Measurements from ENCODE around the gene TBCE.

Gene TBCE, protein sequence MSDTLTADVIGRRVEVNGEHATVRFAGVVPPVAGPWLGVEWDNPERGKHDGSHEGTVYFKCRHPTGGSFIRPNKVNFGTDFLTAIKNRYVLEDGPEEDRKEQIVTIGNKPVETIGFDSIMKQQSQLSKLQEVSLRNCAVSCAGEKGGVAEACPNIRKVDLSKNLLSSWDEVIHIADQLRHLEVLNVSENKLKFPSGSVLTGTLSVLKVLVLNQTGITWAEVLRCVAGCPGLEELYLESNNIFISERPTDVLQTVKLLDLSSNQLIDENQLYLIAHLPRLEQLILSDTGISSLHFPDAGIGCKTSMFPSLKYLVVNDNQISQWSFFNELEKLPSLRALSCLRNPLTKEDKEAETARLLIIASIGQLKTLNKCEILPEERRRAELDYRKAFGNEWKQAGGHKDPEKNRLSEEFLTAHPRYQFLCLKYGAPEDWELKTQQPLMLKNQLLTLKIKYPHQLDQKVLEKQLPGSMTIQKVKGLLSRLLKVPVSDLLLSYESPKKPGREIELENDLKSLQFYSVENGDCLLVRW

DNA sequence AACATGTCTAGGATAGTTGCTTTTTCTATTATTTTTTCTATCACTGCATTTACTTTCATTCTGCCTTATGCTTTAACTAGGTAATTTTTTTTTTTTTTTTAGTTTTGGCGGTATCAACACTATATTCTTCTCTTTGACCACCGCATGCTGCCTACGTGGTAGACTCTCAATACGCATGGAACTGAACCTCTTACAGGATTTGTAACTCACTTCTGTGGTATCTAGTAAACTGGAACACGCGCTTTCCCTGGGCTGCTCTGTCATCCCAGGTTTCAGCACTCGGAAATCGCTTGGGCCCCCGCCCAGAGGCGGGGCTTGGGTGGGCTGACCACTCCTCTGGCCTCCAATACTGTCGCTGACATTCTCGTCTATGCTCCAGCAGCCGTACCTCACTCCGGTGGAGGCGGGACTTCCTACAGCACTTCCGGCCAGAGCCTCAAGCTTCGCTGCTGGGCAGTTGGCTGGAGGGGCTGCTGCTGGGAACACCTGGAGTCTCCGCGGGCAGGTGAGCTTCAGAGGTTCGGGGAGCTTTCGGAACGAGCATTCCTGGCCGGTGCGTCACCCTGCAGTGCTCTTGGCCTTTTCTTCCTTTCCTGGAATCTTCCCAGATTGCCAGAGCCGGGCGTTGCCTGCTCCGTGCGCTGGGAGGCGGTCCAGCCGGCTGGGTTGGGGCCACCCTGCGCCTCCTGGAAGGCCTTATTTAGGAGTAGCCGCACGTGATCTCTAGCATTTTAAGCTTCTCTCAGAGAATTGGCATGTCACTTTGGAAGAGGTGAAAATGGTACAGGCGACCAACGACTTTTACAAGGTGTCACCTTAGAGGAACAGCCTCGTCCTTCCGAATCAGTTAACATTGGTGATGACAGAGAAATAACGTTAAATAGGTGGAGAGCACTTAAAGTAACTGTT, at the start of gene TBCE:
TBCE (plus strand) TSS at position 428 of the 909 bp plus-strand sequence. CDS start 12,623 bp downstream, outside the sequence.
- Mint-ChIP-seq H3K36me3 (ENCODE audit: low read depth) (peaks cover 25% of the 10 kb centered on the region), H3K9me3 (no peaks in the 10 kb centered on the region), H3K27me3 (no peaks in the 10 kb centered on the region), H3K4me3 (peak within 1 kb of the TSS; percentile 98), H3K4me1 (ENCODE audit: low read depth) (peaks cover 32% of the 10 kb centered on the region), H3K27ac (peak within 1 kb of the TSS; percentile 97)
- DNase-seq, result peak; percentile 92

DNA sequence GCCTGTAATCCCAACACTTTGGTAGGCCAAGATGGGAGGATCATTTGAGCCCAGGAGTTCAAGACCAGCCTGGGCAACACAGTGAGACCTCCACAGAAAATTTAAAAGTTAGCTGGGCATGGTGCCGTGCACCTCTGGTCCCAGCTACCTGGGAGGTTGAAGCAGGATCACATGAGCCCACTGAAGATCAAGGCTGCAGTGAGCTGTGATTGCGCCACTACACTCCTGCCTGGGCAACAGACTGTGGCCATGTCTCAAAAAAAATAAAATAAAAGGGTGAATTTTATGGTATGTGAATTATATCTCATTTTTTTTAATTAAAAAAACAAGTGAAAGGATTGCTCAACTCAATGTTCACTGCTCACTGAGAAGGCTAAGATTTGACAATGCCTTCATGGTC, 48.0 kb upstream of the TBCE start:
- Mint-ChIP-seq H3K27ac (peak overlapping the region; percentile 78), H3K4me1 (ENCODE audit: low read depth) (peaks cover 74% of the 10 kb centered on the region), H3K27me3 (no peaks in the 10 kb centered on the region), H3K4me3 (no peak overlapping the region), H3K9me3 (no peaks in the 10 kb centered on the region), H3K36me3 (ENCODE audit: low read depth) (peaks cover 57% of the 10 kb centered on the region)
- no peak for DNase-seq

DNA sequence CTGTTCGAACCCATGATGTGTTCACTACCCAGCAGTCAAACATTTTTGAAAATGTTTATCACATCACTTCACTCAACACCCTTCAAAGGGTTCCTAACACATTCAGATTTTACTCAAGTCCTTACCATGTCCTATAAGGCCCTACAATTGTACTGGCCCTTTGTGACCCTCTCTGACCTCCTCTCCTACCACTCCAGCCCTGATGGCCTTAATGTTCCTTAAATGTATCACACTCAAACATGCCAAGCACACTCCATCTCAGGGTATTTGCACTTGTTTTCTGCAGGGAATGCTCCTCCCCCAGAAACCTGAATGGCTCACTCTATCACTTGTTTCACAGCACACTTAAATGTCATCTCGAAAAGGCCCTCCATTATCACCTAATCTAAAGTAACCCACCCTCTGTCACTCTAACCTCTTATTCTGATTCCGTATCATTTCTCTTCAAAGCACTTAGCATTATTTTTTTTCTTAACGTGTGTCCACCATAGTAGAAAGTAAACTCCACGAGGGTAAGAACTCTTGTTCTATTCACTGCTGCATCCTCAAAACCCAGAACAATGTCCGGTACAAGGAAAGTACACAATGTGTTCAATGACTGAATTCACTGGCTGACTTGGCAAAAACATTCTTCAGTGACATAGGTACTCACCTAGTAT, 46.6 kb upstream of the TBCE start:
- Mint-ChIP-seq H3K27me3 (no peaks in the 10 kb centered on the region), H3K27ac (peak overlapping the region; percentile 78), H3K4me3 (no peak overlapping the region), H3K4me1 (ENCODE audit: low read depth) (peaks cover 76% of the 10 kb centered on the region), H3K36me3 (ENCODE audit: low read depth) (peaks cover 66% of the 10 kb centered on the region), H3K9me3 (no peaks in the 10 kb centered on the region)
- DNase-seq, result no peak

DNA sequence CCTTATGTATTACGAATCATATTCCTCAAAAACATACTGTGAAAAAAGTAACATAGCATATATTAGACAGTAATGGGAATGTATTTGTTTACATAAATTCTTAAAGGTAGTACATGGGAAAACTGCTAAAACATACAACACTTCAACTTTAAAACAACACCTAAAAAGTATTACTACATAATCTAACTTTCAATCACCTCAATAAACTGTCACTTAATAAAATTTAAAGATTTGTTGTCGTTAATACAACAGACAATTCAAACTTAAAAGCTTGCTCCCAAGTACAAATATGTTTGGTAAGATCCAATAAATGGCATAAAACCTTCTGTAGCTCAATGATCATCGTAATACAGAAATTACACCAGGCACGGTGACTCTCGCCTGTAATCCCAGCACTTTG, 42.9 kb upstream of the TBCE start:
- peak overlapping the region; percentile 83 for H3K27ac Mint-ChIP-seq
- peaks cover 57% of the 10 kb centered on the region for H3K4me1 Mint-ChIP-seq (ENCODE audit: low read depth)
- H3K4me3 Mint-ChIP-seq, result peak overlapping the region; percentile 92
- peaks cover 66% of the 10 kb centered on the region for H3K36me3 Mint-ChIP-seq (ENCODE audit: low read depth)
- no peak for DNase-seq
- H3K27me3 Mint-ChIP-seq, result no peaks in the 10 kb centered on the region
- no peaks in the 10 kb centered on the region for H3K9me3 Mint-ChIP-seq

DNA sequence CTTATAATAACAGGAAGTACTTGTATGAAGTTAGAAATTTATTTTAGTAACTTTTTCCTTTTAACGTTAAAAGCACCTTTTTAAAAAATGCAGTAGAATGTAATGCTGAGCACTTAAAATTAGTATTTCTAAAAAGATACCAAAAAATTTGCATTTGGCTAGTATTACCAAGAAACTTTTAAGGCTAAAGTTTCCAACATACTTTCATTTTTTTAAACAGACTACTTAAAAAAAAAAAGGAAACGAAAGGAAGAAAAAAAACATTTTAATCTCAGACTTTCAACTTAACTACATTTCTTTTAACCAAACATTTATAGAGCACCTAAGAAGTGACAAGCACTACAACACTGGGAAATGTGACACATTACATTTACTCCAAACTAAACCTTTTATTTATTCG, 42.1 kb upstream of the TBCE start:
- H3K4me1 Mint-ChIP-seq (ENCODE audit: low read depth), result peaks cover 52% of the 10 kb centered on the region
- H3K27me3 Mint-ChIP-seq, result no peaks in the 10 kb centered on the region
- H3K9me3 Mint-ChIP-seq, result no peaks in the 10 kb centered on the region
- no peak for DNase-seq
- H3K4me3 Mint-ChIP-seq, result peak overlapping the region; percentile 92
- peak overlapping the region; percentile 96 for H3K27ac Mint-ChIP-seq
- peaks cover 58% of the 10 kb centered on the region for H3K36me3 Mint-ChIP-seq (ENCODE audit: low read depth)

DNA sequence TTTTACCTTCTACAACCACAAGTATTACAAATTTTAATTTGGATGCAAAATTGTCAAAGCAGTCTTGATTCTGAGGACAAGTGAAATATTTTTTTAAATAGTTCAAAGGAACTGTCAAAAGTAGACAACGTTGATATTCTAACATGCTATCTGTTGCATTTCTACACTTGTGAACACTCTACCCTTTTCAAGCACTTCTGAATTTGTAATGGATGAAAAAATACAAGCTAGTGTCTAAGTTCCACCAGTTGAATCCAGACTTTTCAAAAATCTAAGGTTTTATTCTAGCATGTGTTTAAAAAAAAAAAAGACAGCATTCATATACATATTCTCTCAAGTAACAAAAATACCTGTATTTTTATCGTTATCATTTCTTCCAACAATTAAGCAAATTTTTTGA, 41.4 kb upstream of the TBCE start:
- peak overlapping the region; percentile 96 for H3K27ac Mint-ChIP-seq
- no peak for DNase-seq
- peaks cover 53% of the 10 kb centered on the region for H3K36me3 Mint-ChIP-seq (ENCODE audit: low read depth)
- H3K27me3 Mint-ChIP-seq, result no peaks in the 10 kb centered on the region
- H3K4me1 Mint-ChIP-seq (ENCODE audit: low read depth), result peaks cover 52% of the 10 kb centered on the region
- H3K4me3 Mint-ChIP-seq, result peak overlapping the region; percentile 92
- H3K9me3 Mint-ChIP-seq, result no peaks in the 10 kb centered on the region

DNA sequence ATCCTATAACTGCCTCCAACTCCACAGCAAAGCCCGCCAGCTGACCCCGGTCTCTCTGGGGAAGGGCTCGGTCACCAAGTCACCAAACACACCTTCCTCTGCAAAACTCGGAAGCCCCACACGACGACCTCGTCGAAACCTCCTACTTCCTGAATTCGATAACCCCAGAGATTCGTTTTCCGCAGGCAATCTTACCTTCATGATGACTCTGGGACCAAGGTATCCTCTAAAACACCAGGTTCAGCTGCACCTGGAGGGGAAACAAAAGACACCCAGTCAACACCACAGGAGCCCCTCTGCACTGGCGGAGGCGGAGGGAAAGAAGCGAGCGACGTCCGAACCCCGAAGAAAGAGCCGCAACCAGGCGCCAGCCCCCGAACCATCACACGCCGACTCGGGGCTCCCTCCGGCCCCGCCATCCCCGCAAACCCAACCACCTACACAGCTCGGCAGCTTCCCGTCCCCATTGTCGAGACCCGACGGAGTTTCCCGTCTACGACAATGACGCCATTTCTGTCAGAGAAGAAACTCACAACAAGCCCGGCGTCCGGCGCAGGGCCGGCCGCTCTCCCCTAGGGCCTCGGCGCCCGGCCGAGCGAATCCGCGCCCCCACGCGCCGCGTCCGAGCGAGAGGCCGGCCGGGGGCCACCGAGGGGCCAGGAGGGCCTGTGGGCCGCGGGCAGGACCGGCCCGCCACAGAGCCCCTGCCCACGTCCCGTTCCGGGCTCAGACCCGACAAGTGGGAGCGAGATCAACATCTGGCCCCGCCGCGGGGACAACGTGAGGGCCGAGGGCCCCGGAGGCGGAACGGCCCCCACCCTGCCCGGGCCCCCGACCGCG, 40.3 kb upstream of the TBCE start:
- Mint-ChIP-seq H3K4me1 (ENCODE audit: low read depth) (peaks cover 52% of the 10 kb centered on the region), H3K9me3 (no peaks in the 10 kb centered on the region), H3K36me3 (ENCODE audit: low read depth) (peaks cover 50% of the 10 kb centered on the region), H3K27ac (peak overlapping the region; percentile 96), H3K27me3 (no peaks in the 10 kb centered on the region), H3K4me3 (peak overlapping the region; percentile 92)
- DNase-seq, result peak; percentile 76

DNA sequence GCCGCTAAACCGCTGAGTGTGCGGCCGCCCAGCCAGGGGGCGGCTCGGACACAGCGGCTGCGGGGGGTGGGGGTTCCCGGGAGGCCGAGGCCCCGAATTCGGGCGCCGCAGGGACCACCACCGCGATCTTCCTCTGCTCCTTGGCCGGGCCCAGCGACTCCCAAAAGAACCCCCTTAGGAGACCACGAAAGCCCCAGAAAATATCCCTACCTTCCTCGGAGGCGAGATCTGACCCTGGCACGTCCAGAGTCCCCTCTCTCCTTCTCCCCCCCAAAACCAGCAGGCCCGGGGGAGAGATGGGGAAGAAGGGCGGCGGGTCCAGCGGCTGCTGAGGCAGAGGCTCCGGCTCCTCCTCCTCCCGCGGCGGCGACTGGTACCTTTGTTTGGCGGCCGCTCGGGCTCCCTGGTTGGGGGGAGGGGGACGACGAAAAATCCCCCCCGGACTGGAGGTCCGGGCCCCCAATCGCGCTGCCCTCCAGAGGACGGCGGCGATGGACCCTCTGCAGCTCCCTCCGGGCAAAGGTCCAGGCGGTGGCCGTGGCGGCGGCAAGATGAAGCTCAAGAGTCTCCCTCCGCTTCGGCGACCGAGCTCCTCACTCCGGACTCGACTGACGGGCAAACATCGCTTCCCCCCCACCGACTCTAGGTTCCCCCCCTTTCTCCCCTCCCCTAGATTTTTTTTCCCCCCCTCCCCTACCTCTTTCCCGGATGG, 39.5 kb upstream of the TBCE start, which contains the start of gene ARID4B:
ARID4B (minus strand) TSS at position 621 of the 712 bp plus-strand sequence. CDS start 1,260 bp downstream, outside the sequence.
- Mint-ChIP-seq H3K27ac (peak within 1 kb of the TSS; percentile 96), H3K9me3 (no peaks in the 10 kb centered on the region), H3K4me1 (ENCODE audit: low read depth) (peaks cover 51% of the 10 kb centered on the region), H3K4me3 (peak within 1 kb of the TSS; percentile 92), H3K27me3 (no peaks in the 10 kb centered on the region), H3K36me3 (ENCODE audit: low read depth) (peaks cover 44% of the 10 kb centered on the region)
- peak; percentile 78 for DNase-seq

DNA sequence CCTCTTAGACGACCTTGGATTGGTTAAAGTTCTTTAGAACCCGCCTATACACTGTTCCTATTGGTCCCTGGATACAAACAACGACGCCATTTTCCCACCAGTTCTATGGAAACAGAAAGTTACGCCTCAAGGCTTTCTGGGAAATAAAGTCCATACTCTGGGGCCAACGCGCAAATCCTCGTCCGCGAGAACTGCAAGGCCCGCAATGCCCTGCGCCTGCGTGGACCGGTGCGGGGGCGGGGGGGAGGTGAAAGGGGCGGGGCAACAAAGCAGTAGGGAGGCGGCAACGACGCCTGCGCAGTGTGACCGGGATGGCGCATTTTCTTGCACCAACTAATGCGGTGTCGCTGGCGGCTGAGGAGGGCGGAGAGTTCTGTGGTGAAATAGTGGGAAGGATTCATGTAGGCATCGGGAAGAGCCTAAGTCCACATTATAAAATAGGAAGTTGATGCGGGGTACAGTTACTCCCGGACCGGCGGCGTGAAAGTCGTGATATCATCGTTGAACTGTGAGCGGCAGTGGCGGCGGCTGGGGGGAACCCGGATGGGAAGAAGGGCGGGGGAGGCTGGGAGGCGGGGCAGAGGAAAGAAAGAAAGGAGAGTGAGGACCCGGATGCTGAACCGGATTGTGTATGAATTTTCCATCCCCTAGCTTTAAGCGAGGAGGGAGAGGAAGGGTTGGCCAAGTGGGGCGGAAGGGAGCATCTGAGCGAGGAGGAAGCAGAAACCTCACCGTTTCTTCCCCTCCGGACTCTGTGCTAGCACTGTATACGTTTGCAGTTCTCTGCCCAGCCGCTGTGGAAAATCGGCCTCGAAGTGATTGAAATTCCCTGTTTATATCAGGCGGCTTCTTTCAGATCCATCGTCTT, 38.7 kb upstream of the TBCE start, which contains the start of gene GGPS1:
GGPS1 (plus strand) TSS at position 300 of the 868 bp plus-strand sequence. CDS start 6,695 bp downstream, outside the sequence.
- H3K4me3 Mint-ChIP-seq, result no peak within 1 kb of the TSS
- no peaks in the 10 kb centered on the region for H3K9me3 Mint-ChIP-seq
- no peak within 1 kb of the TSS for H3K27ac Mint-ChIP-seq
- H3K4me1 Mint-ChIP-seq (ENCODE audit: low read depth), result peaks cover 49% of the 10 kb centered on the region
- H3K27me3 Mint-ChIP-seq, result no peaks in the 10 kb centered on the region
- DNase-seq, result peak; percentile 98
- H3K36me3 Mint-ChIP-seq (ENCODE audit: low read depth), result peaks cover 41% of the 10 kb centered on the region

DNA sequence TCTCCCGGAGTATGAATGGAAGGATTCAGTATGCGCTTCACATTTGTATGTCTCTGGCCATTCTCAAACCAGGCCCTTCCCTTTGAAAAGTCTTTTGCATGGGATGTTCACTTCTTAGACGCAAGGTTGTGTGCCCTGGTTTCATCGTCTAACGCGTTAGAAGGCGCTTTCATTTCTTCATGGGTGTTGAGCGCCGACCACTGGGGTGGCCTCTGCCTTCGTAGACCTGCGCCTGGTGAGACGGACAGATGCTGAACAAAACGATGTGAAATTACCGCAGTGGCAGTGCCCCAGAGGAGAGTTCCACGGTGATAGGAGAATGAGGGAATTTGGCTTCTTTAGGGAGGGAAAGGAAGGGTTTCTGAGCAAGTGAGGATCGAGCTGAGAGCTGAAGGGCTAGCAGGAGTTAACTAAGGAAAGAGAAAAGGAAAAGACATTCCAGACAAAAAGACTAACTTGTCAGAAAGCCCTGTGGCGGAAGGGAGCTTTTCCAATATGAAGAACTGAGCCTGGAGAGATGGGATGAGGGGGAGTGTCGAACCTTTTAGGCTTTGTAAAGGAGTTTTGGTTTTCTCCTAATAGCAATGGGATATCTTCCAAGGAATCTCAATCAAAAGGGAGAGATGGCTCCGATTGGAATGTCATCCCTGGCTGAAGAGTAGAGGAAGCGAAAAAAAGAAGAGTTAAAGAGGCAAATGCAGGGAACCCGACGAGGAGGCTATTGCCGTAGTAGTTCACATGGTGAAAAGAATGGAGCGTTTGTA, 37.9 kb upstream of the TBCE start:
- no peaks in the 10 kb centered on the region for H3K27me3 Mint-ChIP-seq
- H3K4me3 Mint-ChIP-seq, result no peak overlapping the region
- DNase-seq, result peak; percentile 59
- peaks cover 38% of the 10 kb centered on the region for H3K36me3 Mint-ChIP-seq (ENCODE audit: low read depth)
- H3K9me3 Mint-ChIP-seq, result no peaks in the 10 kb centered on the region
- peaks cover 52% of the 10 kb centered on the region for H3K4me1 Mint-ChIP-seq (ENCODE audit: low read depth)
- H3K27ac Mint-ChIP-seq, result no peak overlapping the region

DNA sequence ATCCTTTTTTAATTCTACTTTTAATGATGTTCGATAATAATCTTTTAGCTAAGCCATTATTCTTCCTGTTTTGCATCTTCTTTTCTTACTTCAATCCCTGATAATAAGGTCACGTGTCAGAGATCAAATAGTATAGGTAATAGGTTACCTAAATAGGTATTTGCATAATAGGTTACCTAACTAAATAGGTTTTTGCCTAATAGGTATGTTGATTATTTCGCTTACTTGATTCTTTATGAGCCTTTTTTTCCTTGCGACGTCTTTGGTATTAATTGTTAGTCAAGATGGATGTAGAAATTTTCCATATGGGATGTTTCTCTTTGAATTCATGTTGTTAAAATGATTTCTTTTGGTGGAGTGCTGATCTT, 36.3 kb upstream of the TBCE start:
- H3K36me3 Mint-ChIP-seq (ENCODE audit: low read depth), result peaks cover 35% of the 10 kb centered on the region
- peaks cover 45% of the 10 kb centered on the region for H3K4me1 Mint-ChIP-seq (ENCODE audit: low read depth)
- H3K4me3 Mint-ChIP-seq, result no peak overlapping the region
- no peaks in the 10 kb centered on the region for H3K27me3 Mint-ChIP-seq
- no peak for DNase-seq
- H3K9me3 Mint-ChIP-seq, result no peaks in the 10 kb centered on the region
- H3K27ac Mint-ChIP-seq, result no peak overlapping the region

DNA sequence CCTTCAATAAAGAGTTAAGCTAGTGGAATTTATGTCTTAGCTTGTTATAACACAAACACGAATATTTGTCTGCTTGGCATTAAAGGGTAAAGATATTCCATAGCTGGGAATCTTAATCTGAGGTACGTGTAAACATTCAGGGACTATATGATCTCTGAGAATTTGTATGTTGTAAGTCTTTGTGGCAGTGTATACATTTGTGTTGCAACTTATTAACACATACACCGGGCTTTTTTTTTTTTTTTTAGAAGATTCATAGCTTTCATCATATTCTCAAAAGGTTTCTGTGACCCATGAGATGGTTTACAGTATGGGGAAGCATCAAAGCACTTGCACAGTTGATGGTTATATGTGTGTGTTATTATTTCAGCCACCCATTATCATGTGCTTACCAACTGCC, 35.8 kb upstream of the TBCE start:
- H3K9me3 Mint-ChIP-seq, result no peaks in the 10 kb centered on the region
- no peak overlapping the region for H3K4me3 Mint-ChIP-seq
- H3K4me1 Mint-ChIP-seq (ENCODE audit: low read depth), result peaks cover 45% of the 10 kb centered on the region
- H3K27me3 Mint-ChIP-seq, result no peaks in the 10 kb centered on the region
- no peak overlapping the region for H3K27ac Mint-ChIP-seq
- peaks cover 35% of the 10 kb centered on the region for H3K36me3 Mint-ChIP-seq (ENCODE audit: low read depth)
- no peak for DNase-seq
